Measurements from ENCODE around the gene IVL. TPM values are rescaled to one million over a fixed set of nuclear protein-coding genes. Genes with fewer than 3 reads are reported as not detected.

IVL gene
- total RNA-seq, 1 donor from 2014 or later = not detected

GRCh38 chr1:152886758-152887409 is 21.5 kb upstream of the IVL start:
- DNase-seq (ENCODE audit: low read depth) = no peak

- DNase-seq (ENCODE audit: low read depth) = no peak
Measured at GRCh38 chr1:152888126-152888525, 20.2 kb upstream of the IVL start.

GRCh38 chr1:152899027-152899426 is 9.3 kb upstream of the IVL start:
- DNase-seq (ENCODE audit: low read depth) = no peak

GRCh38 chr1:152899883-152900282 is 8.5 kb upstream of the IVL start:
- DNase-seq (ENCODE audit: low read depth) = no peak

GRCh38 chr1:152901631-152902030 is 6.7 kb upstream of the IVL start:
- DNase-seq (ENCODE audit: low read depth) = no peak

GRCh38 chr1:152902636-152903035 is 5.7 kb upstream of the IVL start:
- DNase-seq (ENCODE audit: low read depth) = no peak

GRCh38 chr1:152904688-152905440 is 3.5 kb upstream of the IVL start:
- no peak for DNase-seq (ENCODE audit: low read depth)

- no peak for DNase-seq (ENCODE audit: low read depth)
Measured at GRCh38 chr1:152906023-152906565, 2.3 kb upstream of the IVL start.

GRCh38 chr1:152909206-152909605 is 860 bp downstream of the IVL start:
- DNase-seq (ENCODE audit: low read depth) = no peak

GRCh38 chr1:152912471-152912870 is 4.1 kb downstream of the IVL start:
- DNase-seq (ENCODE audit: low read depth) = no peak

GRCh38 chr1:152912900-152913299 is 4.6 kb downstream of the IVL start:
- no peak for DNase-seq (ENCODE audit: low read depth)

GRCh38 chr1:152917794-152918193 is 9.4 kb downstream of the IVL start:
- DNase-seq (ENCODE audit: low read depth) = no peak

- DNase-seq (ENCODE audit: low read depth) = no peak
Measured at GRCh38 chr1:152919071-152919470, 10.7 kb downstream of the IVL start.

GRCh38 chr1:152924191-152924590 is 15.8 kb downstream of the IVL start:
- DNase-seq (ENCODE audit: low read depth) = no peak

GRCh38 chr1:152926091-152926490 is 17.7 kb downstream of the IVL start:
- no peak for DNase-seq (ENCODE audit: low read depth)

GRCh38 chr1:152928671-152929070 is 20.3 kb downstream of the IVL start:
- DNase-seq (ENCODE audit: low read depth) = no peak

GRCh38 chr1:152932170-152932811 is 23.9 kb downstream of the IVL start:
- DNase-seq (ENCODE audit: low read depth) = no peak

GRCh38 chr1:152933196-152933595 is 24.9 kb downstream of the IVL start:
- DNase-seq (ENCODE audit: low read depth) = no peak

- DNase-seq (ENCODE audit: low read depth) = no peak
Measured at GRCh38 chr1:152940614-152941013, 32.3 kb downstream of the IVL start.

- no peak for DNase-seq (ENCODE audit: low read depth)
Measured at GRCh38 chr1:152941037-152941711, 32.8 kb downstream of the IVL start.

- no peak for DNase-seq (ENCODE audit: low read depth)
Measured at GRCh38 chr1:152942161-152942560, 33.8 kb downstream of the IVL start.

- no peak for DNase-seq (ENCODE audit: low read depth)
Measured at GRCh38 chr1:152946248-152946647, 37.9 kb downstream of the IVL start.
